SK-N-SH (cell line): Measurements from ENCODE around the gene SLC25A31. TPM values are rescaled to one million over a fixed set of nuclear protein-coding genes. Genes with fewer than 3 reads are reported as not detected.

Source experiments
- CTCF ChIA-PET: fragments of 300-600, 350-600 bp; formaldehyde crosslinking; extraction: SDS; loops from one replicate; lab custom pipeline; 2021; lab: Yijun Ruan, JAX
- POLR2A ChIA-PET: fragments of 350-600 bp; sonication (Branson Sonifier 250); formaldehyde crosslinking; extraction: SDS; loops from one replicate; lab custom pipeline; 2020; ENCODE audit warnings: antibody characterized with exemption, inconsistent platforms; lab: Yijun Ruan, JAX
- DNase-seq: peaks from one replicate; pipeline ENCODE4 v3.0.0; 2012
- H2AFZ ChIP-seq: fragments of 200-600 bp; sonication (generic); 2 replicates; pipeline ENCODE4 v1.8.1; 2016; ENCODE audit warnings: antibody characterized with exemption, mild to moderate bottlenecking, low read depth
- H3F3A ChIP-seq: fragments of 200-600 bp; sonication (generic); replicated peaks from 2 replicates; pipeline ENCODE3; 2016; ENCODE audit warnings: antibody characterized with exemption, mild to moderate bottlenecking; ENCODE audit not compliant: insufficient read depth
- H3K27ac ChIP-seq, 2 experiments: fragments of 200-500 bp in 1 of 2; fragments of 200-600 bp in 1 of 2; sonication (Bioruptor generic) in 1 of 2; sonication (generic), shearing (Covaris generic) in 1 of 2; 2 replicates each; pipeline versions ENCODE4 v1.5.1 to v1.6.1; 2014 to 2016; ENCODE audit warnings: low read depth in 2 of 2, inconsistent platforms in 1 of 2, low read length in 1 of 2, mild to moderate bottlenecking in 1 of 2, mixed read lengths in 1 of 2
- H3K27me3 ChIP-seq: fragments of 200-600 bp; sonication (generic), shearing (Covaris generic); 2 replicates; pipeline ENCODE4 v1.6.1; 2016; ENCODE audit warnings: mixed run types; ENCODE audit not compliant: insufficient read depth
- H3K36me3 ChIP-seq, 2 experiments: fragments of 200-500 bp in 1 of 2; fragments of 200-600 bp in 1 of 2; sonication (Bioruptor generic) in 1 of 2; sonication (generic) in 1 of 2; replicated peaks in 1 of 2; 2 replicates each; pipeline versions ENCODE3 to v1.5.1; 2014 to 2016; ENCODE audit warnings: low read length in 1 of 2, mild to moderate bottlenecking in 1 of 2; ENCODE audit not compliant: insufficient read depth in 2 of 2, control insufficient read depth in 1 of 2
- H3K4me1 ChIP-seq, 2 experiments: fragments of 200-500 bp in 1 of 2; fragments of 200-600 bp in 1 of 2; sonication (Bioruptor generic) in 1 of 2; sonication (generic), shearing (Covaris generic) in 1 of 2; 2 replicates each; pipeline versions ENCODE4 v1.5.1 to v1.6.1; 2014 to 2016; ENCODE audit warnings: low read depth in 1 of 2, low read length in 1 of 2, mixed run types in 1 of 2; ENCODE audit not compliant: insufficient read depth in 2 of 2, control insufficient read depth in 1 of 2
- H3K4me2 ChIP-seq: fragments of 200-600 bp; sonication (generic), shearing (Covaris generic); 2 replicates; pipeline ENCODE4 v1.6.1; 2017; ENCODE audit warnings: mixed run types
- H3K4me3 ChIP-seq, 2 experiments: fragments of 200-500 bp in 1 of 2; fragments of 200-600 bp in 1 of 2; sonication (Bioruptor generic) in 1 of 2; sonication (generic), shearing (Covaris generic) in 1 of 2; 2 replicates each; pipeline versions ENCODE4 v1.5.1 to v1.8.1; 2014 to 2016; ENCODE audit warnings: low read depth in 2 of 2, inconsistent platforms in 1 of 2, low read length in 1 of 2, mild to moderate bottlenecking in 1 of 2, mixed read lengths in 1 of 2, moderate library complexity in 1 of 2
- H3K79me2 ChIP-seq: fragments of 200-600 bp; sonication (generic); 2 replicates; pipeline ENCODE4 v1.8.1; 2017; ENCODE audit warnings: mild to moderate bottlenecking; ENCODE audit not compliant: insufficient read depth
- H3K9ac ChIP-seq: fragments of 200-600 bp; sonication (generic); 2 replicates; pipeline ENCODE4 v1.6.1; 2017; ENCODE audit warnings: mixed run types
- H3K9me2 ChIP-seq: fragments of 200-600 bp; sonication (generic); 2 replicates; pipeline ENCODE4 v1.6.1; 2017; ENCODE audit warnings: mixed run types
- H3K9me3 ChIP-seq: fragments of 200-600 bp; sonication (generic); 2 replicates; pipeline ENCODE4 v1.6.1; 2017; ENCODE audit warnings: mixed run types, mild to moderate bottlenecking, moderate library complexity
- H4K20me1 ChIP-seq: fragments of 200-600 bp; sonication (generic); 2 replicates; pipeline ENCODE4 v1.6.1; 2017; ENCODE audit warnings: mild to moderate bottlenecking, mixed run types; ENCODE audit not compliant: insufficient read depth
- ELF1 ChIP-seq: IDR thresholded peaks from 2 replicates; pipeline ENCODE4 v1.4.0; 2012
- EP300 ChIP-seq, 2 experiments: IDR thresholded peaks; 2 replicates each; pipeline versions ENCODE4 v1.4.0 to v1.6.1; 2012; ENCODE audit warnings: borderline replicate concordance in 1 of 2, low read depth in 1 of 2, low read length in 1 of 2
- EZH2phosphoT487 ChIP-seq: fragments of 200-600 bp; sonication (generic); IDR thresholded peaks from 2 replicates; pipeline ENCODE4 v1.6.1; 2017; ENCODE audit warnings: low read depth, mixed run types, mild to moderate bottlenecking, antibody characterized with exemption, moderate library complexity, borderline replicate concordance
- FOXJ3 ChIP-seq: sonication (generic); formaldehyde crosslinking; IDR thresholded peaks from 2 replicates; pipeline ENCODE4 v1.5.1; 2020; ENCODE audit warnings: mild to moderate bottlenecking, missing genetic modification reagents
- FOXM1 ChIP-seq: IDR thresholded peaks from 2 replicates; pipeline ENCODE4 v1.4.0; 2012; ENCODE audit warnings: low read depth, mild to moderate bottlenecking
- GABPA ChIP-seq: IDR thresholded peaks from 2 replicates; pipeline ENCODE4 v1.4.0; 2012; ENCODE audit warnings: low read depth, mild to moderate bottlenecking
- GATA2 ChIP-seq: sonication (generic); formaldehyde crosslinking; IDR thresholded peaks from 2 replicates; pipeline ENCODE4 v1.5.0; 2020; ENCODE audit warnings: mild to moderate bottlenecking, missing genetic modification reagents
- MAX ChIP-seq: IDR thresholded peaks from 2 replicates; pipeline ENCODE4 v1.4.0; 2012; ENCODE audit warnings: low read depth
- MEF2A ChIP-seq: IDR thresholded peaks from 2 replicates; pipeline ENCODE4 v1.4.0; 2012; ENCODE audit warnings: low read depth, borderline replicate concordance
- MXI1 ChIP-seq: IDR thresholded peaks from 2 replicates; pipeline ENCODE4 v1.6.1; 2012; ENCODE audit warnings: mild to moderate bottlenecking, low read depth, low read length, improper control_type of control experiment
- PBX3 ChIP-seq: IDR thresholded peaks from 2 replicates; pipeline ENCODE4; 2012
- POLR2AphosphoS5 ChIP-seq: IDR thresholded peaks from 2 replicates; pipeline ENCODE4 v1.6.1; 2012; ENCODE audit warnings: low read depth, low read length
- RAD21 ChIP-seq: IDR thresholded peaks from 2 replicates; pipeline ENCODE4 v1.6.1; 2012; ENCODE audit warnings: mild to moderate bottlenecking, low read length
- RCOR1 ChIP-seq: fragments of 150-350 bp; IDR thresholded peaks from 2 replicates; pipeline ENCODE4 v1.6.1; 2017; ENCODE audit warnings: antibody characterized with exemption, low read length
- RFX5 ChIP-seq: IDR thresholded peaks from 2 replicates; pipeline ENCODE4 v1.6.1; 2012; ENCODE audit warnings: mild to moderate bottlenecking, improper control_type of control experiment, low read length
- RXRA ChIP-seq: IDR thresholded peaks from 2 replicates; pipeline ENCODE4 v1.4.0; 2012; ENCODE audit warnings: low read depth, mild to moderate bottlenecking, borderline replicate concordance
- SMC3 ChIP-seq: IDR thresholded peaks from 2 replicates; pipeline ENCODE4 v1.6.1; 2012; ENCODE audit warnings: low read depth, low read length, improper control_type of control experiment
- TCF12 ChIP-seq: IDR thresholded peaks from 2 replicates; pipeline ENCODE4 v1.4.0; 2012
- polyA plus RNA-seq, 3 experiments: library from polyadenylated mRNA; depleted of rRNA; stranded (reverse); fragments of >200 nt; gene quantifications; 2 replicates each; pipeline ENCODE4 v1.2.3, GENCODE V29; 2012
- TF ChIP-seq, protein P1 (sequence below): IDR thresholded peaks from 2 replicates; pipeline ENCODE4 v1.6.1; 2012; ENCODE audit warnings: mild to moderate bottlenecking, low read depth, low read length, moderate library complexity
- TF ChIP-seq, protein P2 (sequence below): IDR thresholded peaks from 2 replicates; pipeline ENCODE4 v1.4.0; 2012; ENCODE audit warnings: low read depth, borderline replicate concordance

SLC25A31 gene
- polyA plus RNA-seq, 1 of the 3 experiments (the other 2 are of a cell fraction), result not detected

DNA sequence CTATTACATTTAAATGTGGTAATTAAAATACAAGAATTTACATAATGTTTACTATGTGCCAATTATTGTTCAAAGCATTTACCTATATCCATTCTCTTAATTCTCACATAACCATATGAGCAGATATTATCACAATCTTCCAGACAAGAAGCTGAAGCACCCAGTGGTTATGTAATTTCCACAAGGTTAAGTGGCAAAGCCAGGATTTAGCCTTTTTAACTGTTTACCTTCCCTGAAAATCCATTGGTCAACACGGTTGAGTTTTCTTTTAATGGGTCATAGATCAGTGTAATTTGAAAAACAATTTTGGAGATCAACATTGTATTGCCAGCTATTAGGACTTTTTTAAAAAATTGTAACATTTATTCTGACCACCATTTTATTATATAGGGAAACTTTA lies 63.3 kb downstream of the SLC25A31 start (continued):
- TF ChIP-seq EZH2phosphoT487 (no peak), RXRA (no peak), EP300 (IDR thresholded peaks at IDR 0.05; ENCODE audit: borderline replicate concordance in 1 of 2, low read depth in 1 of 2, low read length in 1 of 2) (no peak)
- TF ChIP-seq, protein P1, sequence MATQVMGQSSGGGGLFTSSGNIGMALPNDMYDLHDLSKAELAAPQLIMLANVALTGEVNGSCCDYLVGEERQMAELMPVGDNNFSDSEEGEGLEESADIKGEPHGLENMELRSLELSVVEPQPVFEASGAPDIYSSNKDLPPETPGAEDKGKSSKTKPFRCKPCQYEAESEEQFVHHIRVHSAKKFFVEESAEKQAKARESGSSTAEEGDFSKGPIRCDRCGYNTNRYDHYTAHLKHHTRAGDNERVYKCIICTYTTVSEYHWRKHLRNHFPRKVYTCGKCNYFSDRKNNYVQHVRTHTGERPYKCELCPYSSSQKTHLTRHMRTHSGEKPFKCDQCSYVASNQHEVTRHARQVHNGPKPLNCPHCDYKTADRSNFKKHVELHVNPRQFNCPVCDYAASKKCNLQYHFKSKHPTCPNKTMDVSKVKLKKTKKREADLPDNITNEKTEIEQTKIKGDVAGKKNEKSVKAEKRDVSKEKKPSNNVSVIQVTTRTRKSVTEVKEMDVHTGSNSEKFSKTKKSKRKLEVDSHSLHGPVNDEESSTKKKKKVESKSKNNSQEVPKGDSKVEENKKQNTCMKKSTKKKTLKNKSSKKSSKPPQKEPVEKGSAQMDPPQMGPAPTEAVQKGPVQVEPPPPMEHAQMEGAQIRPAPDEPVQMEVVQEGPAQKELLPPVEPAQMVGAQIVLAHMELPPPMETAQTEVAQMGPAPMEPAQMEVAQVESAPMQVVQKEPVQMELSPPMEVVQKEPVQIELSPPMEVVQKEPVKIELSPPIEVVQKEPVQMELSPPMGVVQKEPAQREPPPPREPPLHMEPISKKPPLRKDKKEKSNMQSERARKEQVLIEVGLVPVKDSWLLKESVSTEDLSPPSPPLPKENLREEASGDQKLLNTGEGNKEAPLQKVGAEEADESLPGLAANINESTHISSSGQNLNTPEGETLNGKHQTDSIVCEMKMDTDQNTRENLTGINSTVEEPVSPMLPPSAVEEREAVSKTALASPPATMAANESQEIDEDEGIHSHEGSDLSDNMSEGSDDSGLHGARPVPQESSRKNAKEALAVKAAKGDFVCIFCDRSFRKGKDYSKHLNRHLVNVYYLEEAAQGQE, result no peak

DNA sequence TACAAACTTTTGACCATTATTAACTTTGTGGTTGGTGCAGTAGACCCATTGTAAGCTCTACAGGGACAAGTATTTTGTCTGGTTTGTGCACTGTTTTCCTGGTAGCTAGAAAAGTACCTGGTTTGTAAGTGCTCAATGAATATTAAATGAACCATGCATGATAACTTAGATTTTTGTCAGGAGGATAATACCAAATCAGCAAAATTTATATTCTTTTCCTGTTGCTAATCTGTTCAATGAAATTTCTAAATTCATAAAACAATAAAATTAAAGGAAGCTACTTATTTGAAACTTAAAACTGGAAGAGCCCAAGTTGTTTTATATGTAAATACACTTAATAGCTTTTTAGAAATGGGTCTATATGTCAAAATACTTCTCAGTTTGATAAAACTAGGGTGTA lies 69.5 kb downstream of the SLC25A31 start:
- Histone ChIP-seq H4K20me1 (no peaks in the 10 kb centered on the region), H2AFZ (no peak overlapping the region), H3K4me3 (no peak overlapping the region), H3K4me2 (no peak overlapping the region), H3K4me1 (no peaks in the 10 kb centered on the region), H3K9me2 (peaks cover 5% of the 10 kb centered on the region; the same call in 1 of the 2 replicates), H3F3A (no peaks in the 10 kb centered on the region), H3K27me3 (no peaks in the 10 kb centered on the region), H3K79me2 (no peaks in the 10 kb centered on the region), H3K9ac (no peak overlapping the region), H3K27ac (no peak overlapping the region), H3K36me3 (peaks cover 0 to 11% of the 10 kb centered on the region in 2 experiments), H3K9me3 (no peaks in the 10 kb centered on the region)
- POLR2A ChIA-PET, result no interaction called here
- DNase-seq, result no peak
- TF ChIP-seq PBX3 (no peak), TCF12 (no peak), SMC3 (no peak), GATA2 (CRISPR knock-in tag) (no peak), GABPA (no peak), MEF2A (no peak), ELF1 (no peak), RFX5 (no peak), RCOR1 (no peak), FOXJ3 (CRISPR knock-in tag) (no peak), MXI1 (no peak), EZH2phosphoT487 (no peak), RAD21 (no peak), POLR2AphosphoS5 (no peak), FOXM1 (no peak), RXRA (no peak), MAX (no peak)
- TF ChIP-seq, protein P1, result no peak
- TF ChIP-seq, protein P2, sequence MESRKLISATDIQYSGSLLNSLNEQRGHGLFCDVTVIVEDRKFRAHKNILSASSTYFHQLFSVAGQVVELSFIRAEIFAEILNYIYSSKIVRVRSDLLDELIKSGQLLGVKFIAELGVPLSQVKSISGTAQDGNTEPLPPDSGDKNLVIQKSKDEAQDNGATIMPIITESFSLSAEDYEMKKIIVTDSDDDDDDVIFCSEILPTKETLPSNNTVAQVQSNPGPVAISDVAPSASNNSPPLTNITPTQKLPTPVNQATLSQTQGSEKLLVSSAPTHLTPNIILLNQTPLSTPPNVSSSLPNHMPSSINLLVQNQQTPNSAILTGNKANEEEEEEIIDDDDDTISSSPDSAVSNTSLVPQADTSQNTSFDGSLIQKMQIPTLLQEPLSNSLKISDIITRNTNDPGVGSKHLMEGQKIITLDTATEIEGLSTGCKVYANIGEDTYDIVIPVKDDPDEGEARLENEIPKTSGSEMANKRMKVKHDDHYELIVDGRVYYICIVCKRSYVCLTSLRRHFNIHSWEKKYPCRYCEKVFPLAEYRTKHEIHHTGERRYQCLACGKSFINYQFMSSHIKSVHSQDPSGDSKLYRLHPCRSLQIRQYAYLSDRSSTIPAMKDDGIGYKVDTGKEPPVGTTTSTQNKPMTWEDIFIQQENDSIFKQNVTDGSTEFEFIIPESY, result no peak
- CTCF ChIA-PET, result interaction anchor here (0.7 kb wide), 1 partner anchor 9 kb away, joined by 4 read pairs; no protein-coding TSS in a partner anchor
